Measurements from ENCODE around the gene MAST4. TPM values are rescaled to one million over a fixed set of nuclear protein-coding genes. Genes with fewer than 3 reads are reported as not detected.

Gene MAST4
- polyA plus RNA-seq, 2 of the 4 experiments (the other 2 are of a cell fraction): 1.2 to 5.8 TPM

- Histone ChIP-seq H3K27ac (no peak overlapping the region), H3K4me3 (no peak overlapping the region), H3K9me3 (no peaks in the 10 kb centered on the region), H3K4me1 (no peaks in the 10 kb centered on the region), H3K4me2 (no peak overlapping the region)
- 76% methylated on average over 1 of the region's 1 CpG for WGBS (ENCODE audit: missing lambda C conversion rate)
- TF ChIP-seq CBX8 (IDR thresholded peaks at IDR 0.05): no peak
- TF ChIP-seq FOSB (CRISPR knock-in tag; IDR thresholded peaks at IDR 0.05): no peak
- no peak for TF ChIP-seq RARB (CRISPR knock-in tag; IDR thresholded peaks at IDR 0.05)
- no peak for TF ChIP-seq MAZ (IDR thresholded peaks at IDR 0.05; ENCODE audit: borderline replicate concordance, low read depth, low read length)
- no peak for TF ChIP-seq BCL3 (IDR thresholded peaks at IDR 0.05)
- TF ChIP-seq NPAS2 (CRISPR knock-in tag; IDR thresholded peaks at IDR 0.05; ENCODE audit: borderline replicate concordance): no peak
- no peak for TF ChIP-seq POLR2A (IDR thresholded peaks at IDR 0.05; ENCODE audit: low read length)
- TF ChIP-seq HOXB13 (CRISPR knock-in tag; IDR thresholded peaks at IDR 0.05; ENCODE audit: low read depth): no peak
- no peak for TF ChIP-seq ZFP36 (IDR thresholded peaks at IDR 0.05; ENCODE audit: borderline replicate concordance, partially characterized antibody)
- TF ChIP-seq EP300 (IDR thresholded peaks at IDR 0.05): no peak
- DNase-seq (ENCODE audit: low read depth in 1 of 2, low spot score in 1 of 2) (no peak), FAIRE-seq (no peak), ATAC-seq (no peak)
- ChIA-PET CTCF (interaction anchor here (0.8 to 1.1 kb wide), 2 partner anchors 51 to 60 kb away, joined by 3 to 4 read pairs; no protein-coding TSS in a partner anchor), POLR2A (no interaction called here)
Measured at GRCh38 chr5:67216564-67216963, 620.4 kb downstream of the MAST4 start.

All from A549 (cell line).